HG03175 (cell line): ENCODE data around the gene THAP7.
"Not testable (repeated sequence)": the region's sequence is repeated elsewhere in the genome, so short reads cannot be mapped to it uniquely, and the experiment has no call there.

Experiments used
- ATAC-seq: cut with Tn5 transposase; IDR thresholded peaks from one replicate; pipeline ENCODE4 v1.9.1; 2021; ENCODE audit warnings: mild to moderate bottlenecking, moderate library complexity; ENCODE audit not compliant: unreplicated experiment

Gene THAP7, protein sequence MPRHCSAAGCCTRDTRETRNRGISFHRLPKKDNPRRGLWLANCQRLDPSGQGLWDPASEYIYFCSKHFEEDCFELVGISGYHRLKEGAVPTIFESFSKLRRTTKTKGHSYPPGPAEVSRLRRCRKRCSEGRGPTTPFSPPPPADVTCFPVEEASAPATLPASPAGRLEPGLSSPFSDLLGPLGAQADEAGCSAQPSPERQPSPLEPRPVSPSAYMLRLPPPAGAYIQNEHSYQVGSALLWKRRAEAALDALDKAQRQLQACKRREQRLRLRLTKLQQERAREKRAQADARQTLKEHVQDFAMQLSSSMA

DNA sequence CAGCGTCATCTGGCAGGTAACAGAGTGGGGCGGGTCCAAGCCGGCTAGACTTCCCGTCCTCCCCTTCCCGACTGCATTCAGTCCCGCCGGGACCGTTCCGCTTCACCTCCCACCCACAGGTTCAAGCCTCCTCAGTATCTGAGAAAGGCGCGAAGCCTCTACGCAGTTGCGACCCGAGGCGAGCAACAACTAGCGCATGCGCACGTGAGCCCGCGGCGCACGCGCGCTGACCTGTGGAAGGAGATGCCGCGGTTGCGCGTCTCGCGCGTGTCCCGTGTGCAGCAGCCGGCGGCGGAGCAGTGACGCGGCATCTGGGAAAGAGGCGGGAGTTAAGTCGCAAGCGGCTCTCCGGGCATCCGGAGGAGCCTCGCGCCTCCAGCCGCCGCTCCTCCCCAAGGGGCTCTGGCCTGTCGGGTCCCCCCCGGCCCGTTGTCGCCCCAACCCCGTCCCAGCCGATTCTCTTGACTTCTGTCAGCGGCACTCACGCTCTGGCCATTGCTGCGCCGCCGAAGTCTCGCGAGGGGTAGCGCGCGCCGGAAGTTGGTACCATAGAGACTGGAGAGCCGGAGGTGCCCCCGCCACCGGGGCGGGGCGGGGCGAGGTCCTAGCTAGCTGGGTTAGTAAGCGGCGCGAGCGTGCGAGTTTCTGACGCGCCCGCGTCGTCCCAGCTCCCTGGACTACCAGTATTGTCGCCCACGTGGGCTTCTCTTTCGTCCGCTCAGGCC, at the start of gene THAP7:
THAP7 (minus strand) TSS at position 518 of the 725 bp plus-strand sequence; CDS start at position 311, 207 bp downstream.
- peak; percentile 86 for ATAC-seq

DNA sequence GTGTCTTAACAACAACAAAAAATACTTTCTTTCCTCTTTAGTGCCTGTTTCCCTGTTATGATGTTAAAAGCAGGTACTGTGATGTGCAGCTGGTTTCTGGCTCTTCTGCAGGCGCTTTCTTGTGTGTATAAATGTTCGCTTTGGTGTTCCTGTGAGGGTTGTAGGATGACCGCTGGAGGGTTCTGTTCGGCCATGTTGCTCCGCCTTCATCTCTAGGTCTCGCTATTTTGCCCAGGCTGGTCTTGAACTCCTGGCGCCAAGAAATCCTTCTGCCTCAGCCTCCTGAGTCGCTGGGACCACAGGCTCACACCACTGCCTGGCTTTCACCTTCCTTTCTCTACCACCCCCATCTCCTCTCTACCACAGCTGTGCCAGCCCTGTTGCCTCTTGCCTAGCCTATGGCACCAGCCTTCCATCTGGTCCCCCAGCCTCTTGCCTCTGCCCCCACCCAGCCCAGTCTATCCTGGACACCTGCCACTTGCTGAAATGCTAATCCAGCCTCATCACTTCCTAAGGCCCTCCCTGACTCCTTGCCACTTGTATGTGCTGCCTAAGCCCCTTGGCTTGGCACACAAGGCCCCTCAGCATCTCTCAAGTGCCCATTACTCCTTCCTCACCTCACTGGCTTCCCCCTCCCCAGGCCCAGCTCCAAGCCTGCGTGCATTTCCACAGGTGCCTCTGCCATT, 49.4 kb upstream of the THAP7 start:
- no peak for ATAC-seq

DNA sequence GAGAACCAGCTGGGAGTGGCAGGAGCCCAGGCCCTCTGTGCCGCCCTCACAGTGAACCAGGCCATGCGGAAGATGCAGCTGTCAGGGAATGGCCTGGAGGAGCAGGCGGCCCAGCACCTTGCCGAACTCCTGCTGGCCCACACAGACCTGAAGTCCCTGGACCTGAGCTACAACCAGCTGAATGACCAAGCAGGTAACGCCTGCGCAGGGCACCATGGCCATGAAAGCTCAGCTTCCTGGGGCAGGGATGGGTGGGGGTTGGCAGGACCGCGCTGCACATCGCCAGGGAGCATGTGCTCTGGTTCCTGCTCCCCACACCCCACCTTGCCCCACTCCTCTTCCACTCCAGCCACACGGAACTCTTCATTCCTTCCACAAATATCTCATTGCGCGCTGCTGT, 47.0 kb upstream of the THAP7 start:
- not testable (repeated sequence) for ATAC-seq

DNA sequence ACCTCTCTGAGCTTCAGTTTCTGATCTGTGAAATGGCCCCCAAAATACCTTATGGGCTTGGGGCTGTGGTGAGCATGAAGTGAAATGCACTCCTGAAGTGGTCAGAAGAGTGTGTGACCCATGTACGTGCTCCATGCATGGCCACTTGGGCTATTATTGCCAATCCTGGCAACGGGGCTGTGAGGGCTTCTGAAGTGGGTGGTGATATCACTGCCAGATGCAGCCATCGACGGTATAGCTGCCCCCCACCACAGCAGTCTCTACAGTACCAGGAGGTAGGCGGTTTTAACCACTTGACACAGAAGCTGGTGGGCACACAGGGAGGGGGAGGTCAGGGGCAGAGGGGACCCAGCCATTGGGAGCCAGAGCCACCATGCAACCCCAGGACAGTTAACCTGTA, 46.5 kb upstream of the THAP7 start:
- not testable (repeated sequence) for ATAC-seq

DNA sequence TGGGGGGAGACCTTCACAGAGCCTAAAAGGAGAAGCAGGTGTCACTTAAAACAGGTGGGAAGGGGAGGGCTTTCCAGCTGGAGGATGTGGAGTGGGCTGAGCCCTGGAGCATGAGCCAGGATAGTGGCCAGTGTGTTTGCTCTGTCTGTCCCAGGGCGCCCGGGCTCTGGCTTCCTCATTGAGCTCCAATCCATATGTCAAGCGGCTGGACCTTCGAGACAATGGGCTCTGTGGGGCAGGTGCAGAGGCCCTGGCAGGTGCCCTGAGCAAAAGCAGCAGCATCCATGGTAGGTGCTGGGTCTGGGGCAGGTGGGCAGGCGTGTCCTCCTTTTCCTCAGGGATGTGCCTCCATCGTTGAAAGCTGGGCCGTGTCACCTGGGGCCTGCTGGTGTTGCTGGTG, 45.8 kb upstream of the THAP7 start:
- ATAC-seq, result no peak

DNA sequence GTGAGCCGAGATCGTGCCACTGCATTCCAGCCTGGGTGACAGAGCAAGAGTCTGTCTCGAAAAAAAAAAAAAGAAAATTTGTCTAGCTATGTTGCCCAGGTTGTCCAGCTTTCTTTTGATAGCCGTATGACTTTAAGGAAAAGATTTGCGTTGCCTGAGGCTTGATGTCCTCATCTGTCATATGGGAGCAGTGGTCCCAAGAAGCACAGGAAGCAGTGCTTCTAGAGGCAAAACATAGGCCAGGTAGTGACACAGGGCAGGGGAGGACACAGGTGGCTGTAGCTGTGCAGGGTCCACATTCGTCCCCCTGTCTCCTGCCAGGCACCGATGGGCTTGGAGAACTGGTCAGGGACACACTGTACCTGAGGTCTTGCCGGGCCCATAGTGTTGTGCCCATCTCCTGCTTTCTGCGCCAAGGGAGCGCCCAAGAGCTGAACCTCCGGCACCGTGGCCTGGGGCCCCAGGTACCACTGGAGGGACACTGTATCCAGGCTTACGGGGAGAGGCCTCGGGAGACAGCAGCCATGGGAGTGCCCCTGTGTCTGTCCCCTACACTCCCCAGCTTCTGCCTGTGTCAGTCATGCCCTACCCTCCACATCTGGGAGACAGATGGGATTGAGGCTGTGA, 45.2 kb upstream of the THAP7 start:
- no peak for ATAC-seq

DNA sequence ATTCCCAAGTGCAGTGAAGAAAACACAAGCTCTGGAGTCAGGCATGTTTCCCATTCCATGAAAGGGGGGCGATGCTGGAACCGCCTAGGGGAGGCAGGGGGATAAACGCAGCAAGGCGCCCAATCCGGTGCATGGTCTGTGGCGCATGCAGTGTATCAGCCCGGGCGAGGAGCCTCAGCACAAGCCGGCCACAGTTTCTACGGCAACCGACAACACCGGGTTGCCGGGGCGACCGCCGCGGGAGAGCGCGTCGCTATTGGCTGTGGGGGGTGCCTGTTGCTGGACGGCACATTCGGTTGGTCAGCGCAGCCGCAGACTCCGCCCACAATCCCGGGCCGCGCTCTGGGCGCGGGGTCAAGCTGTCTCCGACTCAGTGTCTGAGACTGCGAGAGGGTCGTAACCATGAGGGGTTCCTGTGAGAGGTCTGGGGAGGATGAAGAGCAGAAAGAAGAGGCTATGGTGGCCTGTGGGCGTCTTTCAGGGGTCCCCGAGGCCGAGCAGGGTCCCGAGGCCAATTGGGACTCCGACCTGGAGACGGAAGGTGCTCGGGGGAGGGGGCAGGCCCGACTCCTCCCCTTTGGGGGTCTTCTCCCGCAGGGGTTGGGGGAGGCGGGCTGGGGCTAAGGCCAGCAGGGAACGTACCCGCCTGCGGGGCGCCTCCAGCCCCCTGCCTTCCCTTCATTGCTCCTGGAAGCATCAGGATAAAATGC, 43.8 kb upstream of the THAP7 start, which contains the start of gene LRRC74B:
LRRC74B (plus strand) TSS at position 362 of the 710 bp plus-strand sequence; CDS start at position 403, 41 bp downstream.
- peak; percentile 90 for ATAC-seq

DNA sequence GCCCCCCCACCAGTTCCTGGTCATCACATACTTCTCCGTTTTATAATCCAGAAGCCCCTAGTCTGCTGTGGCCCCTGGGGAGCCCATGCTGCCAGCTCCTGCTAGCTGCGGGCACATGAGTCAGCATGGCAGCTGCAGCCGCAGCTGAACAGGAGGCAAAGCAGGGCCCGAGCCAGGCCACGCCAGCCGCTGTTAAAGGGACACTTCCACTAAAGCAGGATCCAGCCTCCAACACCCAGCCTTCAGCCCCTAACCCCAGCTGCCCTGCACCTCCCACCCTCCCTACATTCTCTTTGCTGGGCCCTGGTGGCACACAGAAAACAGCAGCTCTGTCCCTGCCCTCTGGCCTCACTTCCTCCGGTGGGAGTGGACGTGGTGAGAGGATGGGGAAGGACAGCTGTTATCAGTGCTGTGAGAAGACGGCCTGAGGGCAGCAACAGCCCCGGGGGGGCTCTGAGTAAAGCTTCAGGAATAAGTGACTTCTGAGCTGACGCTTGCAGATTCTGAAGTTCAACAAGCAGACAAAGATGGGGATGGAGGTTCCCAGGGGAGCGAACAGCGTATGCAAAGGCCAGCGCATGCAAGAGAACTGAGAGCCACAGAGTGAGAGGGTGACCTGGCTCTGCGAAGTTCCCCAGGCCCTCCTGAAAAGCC, 43.1 kb upstream of the THAP7 start:
- ATAC-seq, result peak; percentile 28

DNA sequence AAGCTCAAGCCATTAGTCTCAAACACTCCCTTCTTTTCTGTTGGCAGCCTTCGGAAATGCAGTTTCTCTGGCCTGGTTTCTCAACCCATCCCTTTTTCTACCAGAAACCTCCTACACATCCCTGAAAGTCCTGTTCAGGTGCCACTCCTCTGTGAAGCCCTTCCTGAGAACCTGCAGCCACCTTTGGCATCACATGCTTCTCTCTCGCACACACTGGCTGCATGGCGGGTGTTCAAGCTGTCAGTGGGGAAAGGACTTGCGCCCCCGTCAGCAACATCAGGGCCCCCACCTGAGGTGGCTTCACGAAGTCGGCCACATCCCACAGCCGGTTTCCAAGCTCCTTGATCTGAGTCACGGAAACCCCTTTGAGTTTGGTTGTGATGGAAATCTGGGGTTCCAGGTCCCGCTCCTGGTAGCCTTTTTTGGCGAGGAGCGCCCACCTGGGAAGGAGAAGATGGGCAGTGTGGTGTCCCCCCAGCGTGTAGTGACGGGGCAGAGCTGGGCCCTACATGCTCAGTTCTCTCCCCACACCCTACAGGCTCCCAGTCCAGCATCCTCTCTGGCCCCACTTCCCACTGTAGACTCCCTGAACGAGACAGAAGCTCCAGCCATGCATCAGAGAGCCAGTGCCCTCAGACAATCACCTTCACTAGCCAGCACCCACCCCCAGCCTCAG, 42.1 kb upstream of the THAP7 start:
- no peak for ATAC-seq

DNA sequence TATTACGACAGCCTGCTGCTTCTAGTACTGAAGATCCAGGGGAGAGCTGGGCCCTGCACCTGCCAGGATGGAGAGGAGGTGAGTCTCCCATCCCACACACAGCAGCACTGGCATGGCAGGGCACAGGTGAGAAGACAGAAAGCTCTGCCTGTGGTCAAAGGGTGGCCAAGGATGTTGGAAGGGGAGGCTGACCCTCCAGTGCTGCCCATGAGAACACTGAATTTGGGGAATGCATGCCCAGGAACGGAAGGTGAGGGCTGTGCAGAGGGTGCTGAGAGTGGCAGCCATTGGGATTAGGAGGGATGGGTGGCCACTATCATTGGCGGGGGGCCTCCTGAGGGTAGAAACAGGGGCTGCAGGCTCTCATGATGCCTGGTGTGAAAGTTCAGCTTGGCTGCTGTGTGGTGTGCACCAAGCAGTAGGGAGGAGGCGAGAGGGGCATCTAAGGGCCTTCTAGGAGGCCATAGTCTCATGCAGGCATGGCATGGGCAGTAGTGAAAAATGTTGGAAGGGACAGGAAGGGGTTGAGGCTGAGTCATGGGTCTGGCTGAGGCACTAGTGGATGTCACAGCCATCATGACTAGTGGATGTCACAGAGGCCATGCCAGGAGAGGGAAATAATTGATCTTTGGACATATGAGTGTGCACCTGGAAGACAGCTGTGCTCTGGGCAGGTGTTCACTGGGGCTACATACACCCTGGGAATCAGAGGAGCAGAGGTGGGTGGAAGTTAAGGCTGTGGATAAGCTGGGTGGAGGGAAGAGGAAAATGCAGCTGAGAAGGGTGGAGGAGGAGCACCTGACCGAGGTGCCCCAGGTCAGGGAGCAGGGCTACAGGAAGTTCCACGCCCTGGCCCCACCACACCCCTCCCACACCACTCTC, 41.3 kb upstream of the THAP7 start:
- ATAC-seq, result no peak

DNA sequence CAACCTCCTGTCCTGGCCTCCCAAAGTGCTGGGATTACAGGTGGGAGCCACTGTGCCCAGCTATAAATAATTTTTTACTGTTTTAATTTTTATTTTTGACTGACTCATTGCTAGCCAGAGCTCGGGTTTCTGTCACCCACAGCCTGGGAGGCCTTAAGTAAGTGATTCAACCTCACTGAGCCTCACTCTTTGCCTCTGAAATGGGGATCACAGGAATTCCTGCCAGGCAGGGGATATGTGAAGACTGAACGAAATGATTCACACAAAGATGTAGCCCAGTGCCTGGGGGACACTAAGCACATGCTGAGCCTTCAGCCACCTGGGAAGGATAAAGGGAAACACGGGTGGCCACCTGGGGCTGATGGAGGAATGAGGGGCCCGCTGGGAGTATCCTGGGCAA, 40.0 kb upstream of the THAP7 start:
- no peak for ATAC-seq

DNA sequence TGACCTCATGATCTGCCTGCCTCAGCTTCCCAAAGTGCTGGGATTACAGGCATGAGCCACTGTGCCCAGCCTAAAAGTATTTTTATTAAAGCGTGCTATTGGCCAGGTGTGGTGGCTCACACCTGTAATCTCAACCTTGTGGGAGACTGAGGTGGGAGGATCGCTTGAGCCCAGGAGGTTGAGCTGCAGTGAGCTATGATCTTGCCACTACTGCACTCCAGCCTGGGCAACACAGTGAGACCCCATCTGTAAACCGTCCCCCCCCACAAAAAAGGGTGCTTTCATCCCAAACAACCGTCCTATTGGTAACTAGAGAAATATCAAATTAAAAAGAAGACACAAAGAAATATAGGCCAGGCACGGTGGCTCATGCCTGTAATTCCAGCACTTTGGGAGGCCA, 37.2 kb upstream of the THAP7 start:
- not testable (repeated sequence) for ATAC-seq

DNA sequence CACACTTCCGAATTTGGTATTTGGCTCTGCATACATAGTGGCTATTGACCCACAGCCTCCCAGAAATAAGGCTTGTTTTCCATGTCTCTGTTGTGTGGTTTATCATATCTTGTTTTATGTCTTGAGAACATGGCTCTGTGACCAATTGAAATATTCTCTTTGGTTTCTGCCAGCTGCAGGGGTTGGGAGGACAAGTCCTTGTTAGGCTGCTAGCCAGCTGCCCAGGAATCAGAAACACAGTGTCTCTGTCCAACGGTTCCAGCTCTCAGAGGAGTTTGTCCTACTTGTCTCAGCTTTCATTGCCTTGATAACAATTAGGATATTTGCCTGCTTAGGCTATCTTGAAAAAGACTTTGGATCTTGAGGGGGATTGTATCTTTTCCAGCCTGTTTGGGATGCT, 36.5 kb upstream of the THAP7 start:
- no peak for ATAC-seq

DNA sequence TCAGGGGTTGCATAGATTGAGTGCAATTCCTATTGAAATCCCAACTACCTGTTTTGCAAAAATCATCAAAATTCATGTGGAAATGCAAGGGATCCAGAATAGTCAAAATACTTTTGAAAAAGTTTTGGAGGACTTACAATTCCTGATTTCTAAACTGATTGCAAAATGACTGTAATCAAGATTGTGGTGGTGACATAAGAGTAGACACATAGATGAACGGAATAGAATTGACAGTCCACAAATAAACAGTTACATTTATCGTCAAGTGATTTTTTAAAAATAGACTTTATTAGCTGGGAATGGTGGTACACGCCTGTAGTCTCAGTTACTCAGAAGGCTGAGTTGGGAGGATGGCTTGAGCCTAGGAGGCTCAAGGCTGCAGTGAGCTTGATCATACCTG, 33.1 kb upstream of the THAP7 start:
- ATAC-seq, result no peak

DNA sequence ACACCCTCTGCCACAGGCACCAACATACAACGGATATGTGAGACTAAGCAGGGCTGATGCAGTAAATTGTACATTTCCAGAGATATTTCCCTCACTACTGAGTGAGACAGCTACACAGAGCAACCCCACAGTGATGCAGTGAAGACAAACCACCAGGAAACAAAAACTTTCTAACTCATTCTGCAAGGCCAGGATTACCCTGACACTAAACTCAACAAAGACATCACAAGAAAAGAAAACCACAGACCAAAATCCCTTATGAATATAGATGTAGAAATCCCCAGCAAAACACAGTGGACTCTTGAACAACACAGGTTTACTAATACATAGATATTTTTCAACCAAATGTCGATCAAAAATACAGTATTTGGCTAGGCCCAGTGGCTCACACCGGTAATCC, 32.0 kb upstream of the THAP7 start:
- no peak for ATAC-seq

DNA sequence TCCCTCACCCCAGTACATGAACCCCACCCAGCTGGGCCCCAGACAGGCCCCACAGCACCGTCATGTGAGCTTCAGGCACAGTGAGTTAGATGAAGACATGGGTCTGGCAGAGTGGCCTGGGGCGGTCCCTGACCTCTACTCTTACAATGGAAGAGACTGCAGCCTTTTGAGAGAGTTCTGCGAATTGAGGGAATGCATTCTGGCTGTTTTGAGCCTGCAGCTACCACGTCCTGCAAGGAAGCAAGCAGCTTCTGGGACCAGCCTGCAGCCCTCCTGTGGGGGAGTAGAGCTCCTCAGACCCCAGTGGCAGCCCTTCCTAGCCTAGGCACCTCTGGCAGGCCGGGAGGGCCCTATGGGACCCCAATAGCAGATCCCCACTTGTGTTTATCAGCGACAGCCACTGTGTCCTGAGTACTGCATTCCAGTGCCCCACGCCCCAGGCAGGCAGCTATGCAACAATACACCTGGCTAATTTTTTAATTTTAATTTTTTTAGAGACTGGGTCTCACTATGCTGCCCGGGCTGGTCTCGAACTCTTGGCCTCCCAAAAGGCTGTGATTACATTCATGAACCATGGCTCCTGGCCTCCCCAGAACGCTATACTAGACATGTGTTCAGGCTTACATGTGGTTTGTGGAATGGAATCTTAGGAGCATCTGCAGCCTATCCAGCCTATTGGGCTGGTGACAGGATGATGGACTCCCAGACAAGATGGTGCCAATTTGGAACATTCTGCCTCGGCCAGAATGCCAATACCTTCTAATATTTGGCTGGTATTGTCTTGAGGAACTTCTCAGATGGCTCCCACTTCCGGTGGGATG, 31.2 kb upstream of the THAP7 start:
- no peak for ATAC-seq

DNA sequence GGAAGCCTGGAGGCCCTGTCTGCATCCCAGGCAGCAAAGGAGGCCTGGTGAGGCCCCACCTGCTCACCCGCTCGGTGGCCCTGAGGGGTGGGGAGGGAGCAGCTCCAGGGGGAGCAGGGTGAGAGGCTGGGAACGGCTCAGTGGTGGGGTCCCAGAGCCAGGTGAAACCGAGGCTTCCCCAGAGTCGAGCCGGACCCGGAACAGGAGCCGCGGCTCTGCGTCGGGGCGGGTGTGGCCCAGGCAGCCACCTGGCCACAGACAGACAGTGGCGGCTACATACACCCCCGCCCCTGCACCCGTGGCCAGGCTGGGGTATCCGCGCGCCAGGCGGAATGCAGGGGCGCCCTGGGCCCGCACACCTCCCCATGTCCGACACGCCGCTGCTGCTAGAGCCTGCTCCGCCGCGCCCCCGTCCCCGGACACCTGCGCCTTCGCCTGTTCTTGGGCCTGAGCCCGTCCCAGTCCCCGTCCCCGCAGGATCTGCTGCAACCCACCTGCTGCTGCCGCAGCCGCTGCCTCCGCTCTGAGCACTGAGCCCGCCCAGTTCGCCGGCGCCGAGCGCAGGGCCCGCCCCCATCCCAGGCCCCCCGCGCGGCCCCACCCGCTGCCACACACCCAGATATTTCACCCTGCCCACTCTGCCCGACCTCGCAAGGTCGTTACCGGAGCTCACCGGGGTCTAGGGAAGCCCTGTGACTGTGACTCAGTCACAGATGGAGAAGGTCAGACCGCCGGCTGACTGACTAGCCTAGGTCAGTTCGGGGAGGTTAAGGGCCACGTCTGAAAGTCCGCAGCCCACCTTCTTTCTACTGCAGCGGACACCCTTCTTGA, 30.3 kb upstream of the THAP7 start, which contains the start of gene SLC7A4:
SLC7A4 (minus strand) TSS at position 525 of the 831 bp plus-strand sequence. CDS start 749 bp downstream, outside the sequence.
- no peak for ATAC-seq
